C4-2B (cell line): ENCODE measurements around the gene TEX101.

Source experiments
- H3K27ac ChIP-seq: fragments of 450-650 bp; 2 replicates; pipeline ENCODE4 v1.5.1; 2017
- ZFX ChIP-seq: fragments of 450-650 bp; IDR thresholded peaks from 2 replicates; pipeline ENCODE4 v1.6.1; 2017
- TF ChIP-seq, protein P1 (sequence below): fragments of 450-650 bp; conservative IDR thresholded peaks from 2 replicates; pipeline ENCODE4 v1.5.1; 2017; ENCODE audit warnings: mild to moderate bottlenecking

The TEX101 gene

DNA sequence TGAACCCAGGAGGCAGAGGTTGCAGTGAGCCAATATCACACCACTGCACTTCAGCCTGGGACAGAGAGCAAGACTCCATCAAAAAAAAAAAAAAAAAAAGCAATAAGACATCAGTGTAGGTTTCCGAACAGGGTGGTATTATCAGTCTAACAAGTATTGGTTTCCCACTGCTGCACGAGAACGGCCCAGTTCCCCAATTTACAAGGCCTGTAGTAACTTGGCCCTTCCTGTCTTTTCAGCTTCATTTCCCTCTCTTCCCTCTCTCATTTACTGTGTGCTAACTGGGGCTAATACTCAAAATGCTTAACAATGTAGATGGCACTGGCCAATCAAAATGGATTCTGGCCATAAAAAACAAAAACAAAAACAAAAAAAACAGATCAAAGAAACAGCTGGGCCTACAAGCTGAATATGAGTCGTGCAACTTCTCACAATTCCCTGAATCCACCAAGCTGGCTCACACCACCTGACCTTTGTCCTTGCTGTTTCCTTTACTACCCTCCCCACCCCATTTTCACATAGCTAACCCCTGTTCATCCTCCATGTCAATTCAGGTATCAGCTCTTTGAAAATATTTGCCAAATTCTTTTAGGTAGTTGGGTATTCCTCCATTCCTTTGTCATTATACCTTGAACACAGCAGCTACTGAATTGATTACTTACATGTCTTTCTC is 2.4 kb downstream of the TEX101 start:
- TF ChIP-seq ZFX, result no peak
- TF ChIP-seq, protein P1, sequence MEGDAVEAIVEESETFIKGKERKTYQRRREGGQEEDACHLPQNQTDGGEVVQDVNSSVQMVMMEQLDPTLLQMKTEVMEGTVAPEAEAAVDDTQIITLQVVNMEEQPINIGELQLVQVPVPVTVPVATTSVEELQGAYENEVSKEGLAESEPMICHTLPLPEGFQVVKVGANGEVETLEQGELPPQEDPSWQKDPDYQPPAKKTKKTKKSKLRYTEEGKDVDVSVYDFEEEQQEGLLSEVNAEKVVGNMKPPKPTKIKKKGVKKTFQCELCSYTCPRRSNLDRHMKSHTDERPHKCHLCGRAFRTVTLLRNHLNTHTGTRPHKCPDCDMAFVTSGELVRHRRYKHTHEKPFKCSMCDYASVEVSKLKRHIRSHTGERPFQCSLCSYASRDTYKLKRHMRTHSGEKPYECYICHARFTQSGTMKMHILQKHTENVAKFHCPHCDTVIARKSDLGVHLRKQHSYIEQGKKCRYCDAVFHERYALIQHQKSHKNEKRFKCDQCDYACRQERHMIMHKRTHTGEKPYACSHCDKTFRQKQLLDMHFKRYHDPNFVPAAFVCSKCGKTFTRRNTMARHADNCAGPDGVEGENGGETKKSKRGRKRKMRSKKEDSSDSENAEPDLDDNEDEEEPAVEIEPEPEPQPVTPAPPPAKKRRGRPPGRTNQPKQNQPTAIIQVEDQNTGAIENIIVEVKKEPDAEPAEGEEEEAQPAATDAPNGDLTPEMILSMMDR, result no peak

DNA sequence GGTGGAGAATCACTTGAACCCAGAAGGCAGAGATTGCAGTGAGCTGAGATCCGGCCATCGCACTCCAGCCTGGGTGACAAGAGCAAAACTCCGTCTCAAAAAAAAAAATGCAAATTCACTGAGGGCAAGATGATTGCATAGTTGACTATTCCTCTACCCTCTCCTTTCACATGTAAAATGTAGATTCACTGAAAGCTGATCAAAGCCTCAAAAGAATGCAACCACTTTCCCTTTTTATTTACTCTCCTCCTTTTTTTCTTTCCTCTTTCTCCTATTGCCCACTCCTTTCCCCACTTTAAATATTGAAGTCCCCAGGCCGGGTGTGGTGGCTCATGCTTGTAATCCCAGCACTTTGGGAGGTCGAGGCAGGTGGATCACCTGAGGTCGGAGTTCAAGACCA is 6.3 kb downstream of the TEX101 start:
- no peak overlapping the region for H3K27ac ChIP-seq
- no peak for TF ChIP-seq ZFX
- TF ChIP-seq, protein P1, result no peak

More for the DNA sequence above, 2.4 kb downstream of the TEX101 start:
- no peak overlapping the region for H3K27ac ChIP-seq

DNA sequence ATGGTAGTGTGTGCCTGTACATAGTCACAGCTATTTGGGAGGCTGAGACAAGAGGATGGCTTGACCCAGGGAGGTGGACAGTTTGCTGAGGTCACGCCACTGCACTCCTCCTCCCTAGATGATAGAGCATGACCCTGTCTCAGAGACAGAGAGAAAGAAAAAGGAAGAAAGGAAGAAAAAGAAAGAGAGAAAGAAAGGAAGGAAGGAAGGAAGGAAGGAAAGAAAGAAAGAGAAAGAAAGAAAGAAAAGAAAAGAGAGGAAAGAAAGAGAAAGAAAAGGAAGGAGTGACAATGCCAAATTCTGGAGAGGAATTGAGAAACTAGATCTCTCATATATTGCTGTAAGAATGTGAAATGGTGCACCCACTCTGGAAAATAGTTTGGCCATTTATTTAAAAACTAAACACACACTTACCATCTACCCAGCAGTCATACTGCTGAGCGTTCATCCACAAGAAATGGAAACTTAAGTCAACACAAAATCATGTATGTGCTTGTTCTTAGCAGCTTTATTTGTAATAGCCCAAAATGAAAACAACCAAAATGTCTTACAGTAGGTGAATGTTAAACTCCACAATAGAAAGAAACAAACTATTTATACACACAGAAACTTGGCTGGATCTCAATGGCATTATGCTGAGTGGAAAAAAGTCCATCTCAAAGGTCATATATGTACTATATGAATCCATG is 7.5 kb downstream of the TEX101 start:
- TF ChIP-seq ZFX, result no peak
- TF ChIP-seq, protein P1, result no peak
- no peak overlapping the region for H3K27ac ChIP-seq

DNA sequence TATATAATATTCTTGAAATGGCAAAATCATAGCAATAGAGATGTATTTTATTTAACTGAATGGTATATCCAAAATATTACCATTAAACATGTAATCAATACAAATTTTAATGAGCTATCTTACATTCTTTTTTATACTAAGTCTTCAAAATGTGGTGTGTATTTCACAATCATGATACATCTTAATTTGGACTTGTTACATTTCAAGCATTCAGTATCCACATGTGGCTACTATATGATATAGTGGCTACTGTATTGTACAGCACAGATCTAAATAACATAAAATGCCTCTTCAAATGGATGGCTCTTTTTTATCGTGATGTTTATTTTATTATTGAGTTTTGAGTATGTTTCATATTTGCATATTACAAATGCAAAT is 8.0 kb downstream of the TEX101 start:
- no peak for TF ChIP-seq ZFX
- TF ChIP-seq, protein P1, result no peak
- H3K27ac ChIP-seq, result no peak overlapping the region

DNA sequence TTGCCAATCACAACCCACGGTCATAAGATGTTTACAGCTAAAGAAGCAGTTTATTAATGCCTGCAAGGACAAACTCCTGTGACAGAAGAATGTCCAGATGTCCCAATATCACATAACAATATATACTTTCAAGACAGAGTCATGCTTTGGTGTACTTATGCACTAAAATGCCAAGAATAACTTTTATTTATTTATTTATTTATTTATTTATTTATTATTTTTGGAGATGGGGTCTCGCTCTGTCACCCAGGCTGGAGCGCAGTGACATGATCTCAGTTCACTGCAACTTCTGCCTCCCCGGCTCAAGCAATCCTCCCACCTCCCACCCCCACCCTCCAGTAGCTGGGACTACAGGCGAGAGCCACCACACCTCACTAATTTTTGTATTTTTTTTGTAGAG is 9.1 kb downstream of the TEX101 start:
- TF ChIP-seq, protein P1, result no peak
- TF ChIP-seq ZFX, result no peak
- no peak overlapping the region for H3K27ac ChIP-seq

DNA sequence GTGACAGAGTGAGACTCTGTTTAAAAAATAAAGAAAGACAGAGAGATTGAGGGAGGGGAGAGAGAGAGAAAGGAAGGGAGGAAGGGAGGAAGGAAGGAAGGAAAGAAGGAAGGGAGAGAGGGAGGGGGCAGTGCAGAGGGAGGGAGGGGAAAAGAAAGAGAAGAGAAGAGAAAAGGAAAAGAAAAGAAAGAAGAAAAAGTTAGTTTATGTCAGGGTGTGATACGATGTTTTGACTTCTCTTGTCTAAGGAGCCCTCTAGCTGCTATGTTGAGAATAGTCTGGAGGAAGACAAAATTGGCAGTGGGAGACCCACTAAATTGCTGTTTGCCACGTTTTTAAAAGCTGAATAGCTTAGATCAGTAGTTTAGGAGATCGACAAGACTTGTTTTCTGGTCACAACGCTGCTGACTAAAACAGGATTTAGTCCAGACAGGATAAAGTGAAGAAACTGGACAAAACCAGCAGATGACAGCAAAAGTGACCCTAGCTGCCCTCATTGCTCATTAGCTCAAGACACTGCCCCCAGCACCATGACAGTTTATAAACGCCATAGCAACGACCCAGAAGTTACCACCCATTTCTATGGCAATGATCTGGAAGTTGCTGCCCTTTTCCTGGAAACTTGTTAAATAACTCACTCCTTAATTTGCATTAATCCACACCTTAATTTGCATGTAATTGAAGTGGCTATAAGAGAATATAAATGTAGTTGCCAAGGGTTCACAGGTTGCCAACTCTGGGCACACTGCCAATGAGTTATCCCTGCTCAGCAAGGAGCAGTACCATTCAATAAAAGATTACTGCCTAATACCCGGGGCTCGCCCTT is 11.1 kb downstream of the TEX101 start:
- H3K27ac ChIP-seq, result peak overlapping the region; percentile 79
- TF ChIP-seq, protein P1, result peak; percentile 53
- no peak for TF ChIP-seq ZFX

DNA sequence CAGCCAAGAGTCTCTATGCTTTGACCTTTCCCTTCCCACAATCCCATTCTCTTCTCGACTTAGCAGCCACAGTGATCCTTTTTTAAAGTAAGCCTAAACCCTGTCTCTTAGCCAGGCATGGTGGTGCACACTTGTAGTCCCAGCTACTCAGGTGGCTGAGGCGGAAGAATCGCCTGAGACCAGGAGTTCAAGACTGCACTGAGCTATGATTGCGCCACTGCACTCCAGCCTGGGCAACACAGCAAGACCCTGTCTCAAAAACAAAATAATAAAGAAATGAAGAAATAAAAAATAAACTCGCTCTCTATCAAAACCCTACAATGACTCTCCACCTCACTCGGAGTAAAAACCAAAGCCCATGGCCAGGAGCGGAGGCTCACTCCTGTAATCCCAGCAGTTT is 14.7 kb downstream of the TEX101 start:
- no peak overlapping the region for H3K27ac ChIP-seq
- TF ChIP-seq, protein P1, result no peak
- TF ChIP-seq ZFX, result no peak
